ENCODE measurements around the gene KCTD6. TPM values are rescaled to one million over a fixed set of nuclear protein-coding genes. Genes with fewer than 3 reads are reported as not detected.

KCTD6 gene
- total RNA-seq, 1 experiment from 2014 or later, result 12.0 TPM

DNA sequence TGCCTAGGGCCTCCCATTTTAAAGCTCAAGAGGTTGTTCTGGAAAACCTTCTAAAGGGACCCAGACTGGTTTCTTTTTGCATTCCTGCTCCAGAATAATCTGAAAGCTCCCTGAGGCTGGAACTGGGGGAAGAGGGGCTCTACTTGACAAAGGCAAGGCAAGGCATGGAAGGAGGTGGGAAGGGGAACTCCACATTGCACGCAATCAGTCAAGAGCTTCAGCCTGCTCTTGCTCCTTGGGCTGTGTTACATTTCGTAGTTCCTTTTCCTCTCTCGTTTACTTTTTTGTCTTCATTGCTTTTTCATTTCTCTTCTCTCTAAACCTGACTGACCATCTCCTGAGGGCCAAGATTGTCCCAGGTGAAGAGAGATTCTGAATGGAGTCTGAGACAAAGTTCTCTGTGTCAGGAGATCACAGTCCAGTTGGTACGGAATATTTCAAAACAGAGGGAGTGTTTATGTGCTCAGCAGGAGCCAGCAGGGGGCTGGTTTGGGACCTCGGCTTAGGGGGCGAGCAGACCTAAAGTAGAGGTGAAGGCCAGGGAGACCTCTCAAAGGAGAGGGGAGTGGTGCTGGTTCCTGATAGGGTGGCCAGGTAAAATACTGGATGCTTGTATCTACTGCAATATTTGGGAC is 6.0 kb upstream of the KCTD6 start:
- Histone ChIP-seq H3K79me2 (ENCODE audit: insufficient read depth, low read length) (no peaks in the 10 kb centered on the region), H3K9me3 (ENCODE audit: control insufficient read depth in 1 of 2, insufficient read depth in 1 of 2, low read depth in 1 of 2, low read length in 2 of 2) (no peaks in the 10 kb centered on the region), H2AFZ (ENCODE audit: low read depth, low read length, poor library complexity, severe bottlenecking) (no peak overlapping the region), H3K27me3 (ENCODE audit: insufficient read depth, low read length) (no peaks in the 10 kb centered on the region), H3K4me3 (replicated peaks in 1 of 2; ENCODE audit: low read depth in 1 of 2, low read length in 2 of 2) (no peak overlapping the region), H4K20me1 (ENCODE audit: insufficient read depth) (no peaks in the 10 kb centered on the region), H3K9me2 (ENCODE audit: insufficient read depth) (no peaks in the 10 kb centered on the region), H3K4me1 (ENCODE audit: control insufficient read depth in 1 of 2, insufficient read depth in 2 of 2, low read length in 2 of 2) (peaks cover 10 to 25% of the 10 kb centered on the region in 2 experiments), H3K27ac (ENCODE audit: low read depth, low read length) (no peak overlapping the region), H3K9ac (ENCODE audit: low read length) (no peak overlapping the region), H3K36me3 (ENCODE audit: control insufficient read depth in 1 of 2, insufficient read depth in 2 of 2, low read length in 2 of 2) (no peaks in the 10 kb centered on the region), H3K4me2 (ENCODE audit: low read length) (no peak overlapping the region)
- ChIA-PET RAD21 (ENCODE audit: low non-redundant PET in 1 of 2, low total read pairs in 2 of 2, uncharacterized antibody in 2 of 2, unreplicated experiment in 2 of 2) (no interaction called here), POLR2A (interaction anchor here (0.5 kb wide), 1 partner anchor 9 kb away, joined by 3 read pairs; no protein-coding TSS in a partner anchor), CTCF (no interaction called here)
- ATAC-seq (no peak), DNase-seq (ENCODE audit: low read depth, low spot score) (no peak)
- no TSS peak for BruUV-seq (replicated peaks)
- intact Hi-C loops (cut with micrococcal nuclease), result no loop called here
- TF ChIP-seq, protein P1, sequence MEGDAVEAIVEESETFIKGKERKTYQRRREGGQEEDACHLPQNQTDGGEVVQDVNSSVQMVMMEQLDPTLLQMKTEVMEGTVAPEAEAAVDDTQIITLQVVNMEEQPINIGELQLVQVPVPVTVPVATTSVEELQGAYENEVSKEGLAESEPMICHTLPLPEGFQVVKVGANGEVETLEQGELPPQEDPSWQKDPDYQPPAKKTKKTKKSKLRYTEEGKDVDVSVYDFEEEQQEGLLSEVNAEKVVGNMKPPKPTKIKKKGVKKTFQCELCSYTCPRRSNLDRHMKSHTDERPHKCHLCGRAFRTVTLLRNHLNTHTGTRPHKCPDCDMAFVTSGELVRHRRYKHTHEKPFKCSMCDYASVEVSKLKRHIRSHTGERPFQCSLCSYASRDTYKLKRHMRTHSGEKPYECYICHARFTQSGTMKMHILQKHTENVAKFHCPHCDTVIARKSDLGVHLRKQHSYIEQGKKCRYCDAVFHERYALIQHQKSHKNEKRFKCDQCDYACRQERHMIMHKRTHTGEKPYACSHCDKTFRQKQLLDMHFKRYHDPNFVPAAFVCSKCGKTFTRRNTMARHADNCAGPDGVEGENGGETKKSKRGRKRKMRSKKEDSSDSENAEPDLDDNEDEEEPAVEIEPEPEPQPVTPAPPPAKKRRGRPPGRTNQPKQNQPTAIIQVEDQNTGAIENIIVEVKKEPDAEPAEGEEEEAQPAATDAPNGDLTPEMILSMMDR (IDR thresholded peaks at IDR 0.05 in 2 of 3, conservative IDR thresholded peaks at IDR 0.05 in 1 of 3; ENCODE audit: borderline replicate concordance in 1 of 3, insufficient read depth in 1 of 3, low read depth in 2 of 3, low read length in 2 of 3), result no peak
- no peak for TF ChIP-seq CBX3 (IDR thresholded peaks at IDR 0.05; ENCODE audit: low read depth)
- TF ChIP-seq SP1 (IDR thresholded peaks at IDR 0.05; ENCODE audit: low read depth), result no peak
- no peak for TF ChIP-seq TCF7L2 (IDR thresholded peaks at IDR 0.05; ENCODE audit: borderline replicate concordance, extremely low read depth, insufficient read depth, insufficient read length)
- TF ChIP-seq ZFX (IDR thresholded peaks at IDR 0.05), result no peak
- no peak for TF ChIP-seq POLR2A (IDR thresholded peaks at IDR 0.05; ENCODE audit: borderline replicate concordance, extremely low read depth, insufficient read depth, insufficient read length)
- no peak for TF ChIP-seq EGR1 (IDR thresholded peaks at IDR 0.05; ENCODE audit: low read depth)
- TF ChIP-seq SRF (IDR thresholded peaks at IDR 0.05; ENCODE audit: low read depth), result no peak
- no peak for TF ChIP-seq JUND (IDR thresholded peaks at IDR 0.05)
- TF ChIP-seq, protein P2, sequence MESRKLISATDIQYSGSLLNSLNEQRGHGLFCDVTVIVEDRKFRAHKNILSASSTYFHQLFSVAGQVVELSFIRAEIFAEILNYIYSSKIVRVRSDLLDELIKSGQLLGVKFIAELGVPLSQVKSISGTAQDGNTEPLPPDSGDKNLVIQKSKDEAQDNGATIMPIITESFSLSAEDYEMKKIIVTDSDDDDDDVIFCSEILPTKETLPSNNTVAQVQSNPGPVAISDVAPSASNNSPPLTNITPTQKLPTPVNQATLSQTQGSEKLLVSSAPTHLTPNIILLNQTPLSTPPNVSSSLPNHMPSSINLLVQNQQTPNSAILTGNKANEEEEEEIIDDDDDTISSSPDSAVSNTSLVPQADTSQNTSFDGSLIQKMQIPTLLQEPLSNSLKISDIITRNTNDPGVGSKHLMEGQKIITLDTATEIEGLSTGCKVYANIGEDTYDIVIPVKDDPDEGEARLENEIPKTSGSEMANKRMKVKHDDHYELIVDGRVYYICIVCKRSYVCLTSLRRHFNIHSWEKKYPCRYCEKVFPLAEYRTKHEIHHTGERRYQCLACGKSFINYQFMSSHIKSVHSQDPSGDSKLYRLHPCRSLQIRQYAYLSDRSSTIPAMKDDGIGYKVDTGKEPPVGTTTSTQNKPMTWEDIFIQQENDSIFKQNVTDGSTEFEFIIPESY (IDR thresholded peaks at IDR 0.05; ENCODE audit: extremely low read depth, insufficient replicate concordance, low read length), result no peak
- TF ChIP-seq POLR2AphosphoS5 (IDR thresholded peaks at IDR 0.05; ENCODE audit: low read depth, low read length), result no peak
- TF ChIP-seq ELF1 (IDR thresholded peaks at IDR 0.05; ENCODE audit: borderline replicate concordance, low read depth), result no peak
- TF ChIP-seq, protein P3, sequence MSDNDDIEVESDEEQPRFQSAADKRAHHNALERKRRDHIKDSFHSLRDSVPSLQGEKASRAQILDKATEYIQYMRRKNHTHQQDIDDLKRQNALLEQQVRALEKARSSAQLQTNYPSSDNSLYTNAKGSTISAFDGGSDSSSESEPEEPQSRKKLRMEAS (IDR thresholded peaks at IDR 0.05), result no peak
- no peak for TF ChIP-seq SIN3A (IDR thresholded peaks at IDR 0.05; ENCODE audit: low read depth)
- no peak for TF ChIP-seq RAD21 (IDR thresholded peaks at IDR 0.05; ENCODE audit: low read depth)
- TF ChIP-seq FOSL1 (IDR thresholded peaks at IDR 0.05; ENCODE audit: low read depth), result no peak
- no peak for TF ChIP-seq ZNF274 (IDR thresholded peaks at IDR 0.05; ENCODE audit: low read depth, low read length)
